Endothelial cell of umbilical vein (primary cell): ENCODE data around the gene MEP1B.

ENCODE experiments used
- EZH2 ChIP-seq: IDR thresholded peaks from 2 replicates; pipeline ENCODE4 v1.6.1; 2012; ENCODE audit warnings: borderline replicate concordance, low read depth, mild to moderate bottlenecking, moderate library complexity, low read length, inconsistent platforms; ENCODE audit not compliant: severe bottlenecking
- POLR2A ChIP-seq: IDR thresholded peaks from 2 replicates; pipeline ENCODE4 v1.6.1; 2012; ENCODE audit warnings: low read depth, mild to moderate bottlenecking, control low read depth, low read length
- TF ChIP-seq, protein P1 (sequence below), 2 donors: IDR thresholded peaks; 1 replicate in 1 of 2; 2 replicates in 1 of 2; pipeline ENCODE4 v1.5.1; 2011; ENCODE audit warnings: low read length in 2 of 2, mild to moderate bottlenecking in 2 of 2, moderate library complexity in 2 of 2, control low read depth in 1 of 2, inconsistent platforms in 1 of 2, low read depth in 1 of 2; ENCODE audit not compliant: insufficient read depth in 1 of 2; ENCODE audit errors: extremely low read depth in 1 of 2

- TF ChIP-seq EZH2 (no peak), POLR2A (no peak)
- TF ChIP-seq, protein P1, sequence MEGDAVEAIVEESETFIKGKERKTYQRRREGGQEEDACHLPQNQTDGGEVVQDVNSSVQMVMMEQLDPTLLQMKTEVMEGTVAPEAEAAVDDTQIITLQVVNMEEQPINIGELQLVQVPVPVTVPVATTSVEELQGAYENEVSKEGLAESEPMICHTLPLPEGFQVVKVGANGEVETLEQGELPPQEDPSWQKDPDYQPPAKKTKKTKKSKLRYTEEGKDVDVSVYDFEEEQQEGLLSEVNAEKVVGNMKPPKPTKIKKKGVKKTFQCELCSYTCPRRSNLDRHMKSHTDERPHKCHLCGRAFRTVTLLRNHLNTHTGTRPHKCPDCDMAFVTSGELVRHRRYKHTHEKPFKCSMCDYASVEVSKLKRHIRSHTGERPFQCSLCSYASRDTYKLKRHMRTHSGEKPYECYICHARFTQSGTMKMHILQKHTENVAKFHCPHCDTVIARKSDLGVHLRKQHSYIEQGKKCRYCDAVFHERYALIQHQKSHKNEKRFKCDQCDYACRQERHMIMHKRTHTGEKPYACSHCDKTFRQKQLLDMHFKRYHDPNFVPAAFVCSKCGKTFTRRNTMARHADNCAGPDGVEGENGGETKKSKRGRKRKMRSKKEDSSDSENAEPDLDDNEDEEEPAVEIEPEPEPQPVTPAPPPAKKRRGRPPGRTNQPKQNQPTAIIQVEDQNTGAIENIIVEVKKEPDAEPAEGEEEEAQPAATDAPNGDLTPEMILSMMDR (IDR thresholded peaks at IDR 0.05; ENCODE audit: extremely low read depth in 1 of 2, insufficient read depth in 1 of 2, low read depth in 1 of 2, low read length in 2 of 2) = no peak
Measured at GRCh38 chr18:32183503-32183902, 6.3 kb upstream of the MEP1B start.
